Dedifferentiated amniotic fluid mesenchymal stem cell (primary cell): ENCODE results near the gene TRA2B.

Source experiments
- DNase-seq: peaks from one replicate; pipeline ENCODE4 v3.0.0-alpha.2; 2016; ENCODE audit errors: extremely low spot score

Gene TRA2B

GRCh38 chr3:185867650-185868049, 70.2 kb downstream of the TRA2B start:
- DNase-seq = no peak

DNA sequence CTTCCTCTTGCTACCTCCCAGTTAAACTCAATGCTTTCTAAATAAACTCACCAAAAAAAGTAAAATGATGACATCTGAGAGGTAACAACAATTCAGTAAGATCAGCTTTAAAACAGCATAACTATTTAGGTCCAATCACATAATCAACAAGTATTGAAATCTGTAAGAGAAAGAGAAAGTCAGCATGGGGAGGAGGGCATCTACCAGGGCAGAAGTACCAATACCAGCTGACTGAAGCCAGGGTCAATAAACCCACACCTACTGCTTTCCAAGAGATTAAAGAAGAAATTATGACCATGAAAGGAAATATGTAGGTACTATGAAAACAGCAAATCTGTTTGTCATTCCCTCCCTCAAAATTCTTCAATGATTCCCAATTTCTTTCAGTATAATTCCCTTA, 70.8 kb downstream of the TRA2B start:
- no peak for DNase-seq

DNA sequence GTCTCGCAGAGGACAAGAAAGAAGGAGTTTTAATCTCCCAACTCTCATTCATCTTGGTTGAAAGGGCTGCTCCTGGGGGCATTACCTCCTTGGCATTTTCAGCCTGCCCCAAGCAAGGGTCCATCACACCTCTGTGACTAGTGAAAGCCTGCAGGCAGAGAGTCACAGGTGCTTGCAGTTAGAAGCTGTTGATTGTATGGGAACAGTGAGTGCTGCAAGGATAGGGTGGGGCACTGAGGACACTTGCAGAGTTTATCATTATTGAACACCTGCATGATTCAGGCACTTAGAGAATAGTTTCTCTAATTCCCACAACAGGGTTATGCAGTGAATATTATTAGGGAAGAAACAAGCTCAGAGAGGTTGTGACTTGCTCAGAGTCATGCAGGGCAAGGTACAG, 71.3 kb downstream of the TRA2B start:
- DNase-seq = no peak
